IMR-90 (cell line): ENCODE measurements around the gene ATG7.

Experiments used
- CEBPB ChIP-seq: IDR thresholded peaks from 2 replicates; pipeline ENCODE4 v1.6.1; 2012; ENCODE audit warnings: low read depth, low read length, improper control_type of control experiment
- CHD1 ChIP-seq: IDR thresholded peaks from 2 replicates; pipeline ENCODE4 v1.6.1; 2012; ENCODE audit warnings: low read depth, low read length, improper control_type of control experiment
- FOS ChIP-seq: fragments of 150-350 bp; IDR thresholded peaks from 2 replicates; pipeline ENCODE4 v1.6.1; 2016; ENCODE audit warnings: low read depth, low read length
- MAFK ChIP-seq: IDR thresholded peaks from 2 replicates; pipeline ENCODE4 v1.6.1; 2012; ENCODE audit warnings: low read depth, low read length, improper control_type of control experiment
- MAZ ChIP-seq: IDR thresholded peaks from 2 replicates; pipeline ENCODE4 v1.6.1; 2012; ENCODE audit warnings: low read depth, mild to moderate bottlenecking, low read length, improper control_type of control experiment, moderate library complexity, borderline replicate concordance
- NFE2L2 ChIP-seq: fragments of 150-350 bp; IDR thresholded peaks from 2 replicates; pipeline ENCODE4 v1.6.1; 2016; ENCODE audit warnings: low read depth, mild to moderate bottlenecking, low read length
- POLR2A ChIP-seq: IDR thresholded peaks from 2 replicates; pipeline ENCODE4 v1.6.1; 2012; ENCODE audit warnings: mild to moderate bottlenecking, low read depth, low read length
- RAD21 ChIP-seq: IDR thresholded peaks from 2 replicates; pipeline ENCODE4 v1.6.1; 2012; ENCODE audit warnings: low read length, improper control_type of control experiment
- RCOR1 ChIP-seq: IDR thresholded peaks from 2 replicates; pipeline ENCODE4 v1.6.1; 2012; ENCODE audit warnings: mild to moderate bottlenecking, low read length, improper control_type of control experiment; ENCODE audit not compliant: insufficient replicate concordance
- RFX5 ChIP-seq: IDR thresholded peaks from 2 replicates; pipeline ENCODE4 v1.8.0; 2012; ENCODE audit warnings: low read depth, mild to moderate bottlenecking, low read length, moderate library complexity
- SMC3 ChIP-seq: fragments of 150-350 bp; IDR thresholded peaks from 2 replicates; pipeline ENCODE4 v1.6.1; 2016; ENCODE audit warnings: low read depth, mild to moderate bottlenecking, antibody characterized with exemption, low read length, moderate library complexity
- TF ChIP-seq, protein P1 (sequence below): conservative IDR thresholded peaks from 2 replicates; pipeline ENCODE4 v1.5.1; 2012; ENCODE audit warnings: mild to moderate bottlenecking, low read depth, low read length, improper control_type of control experiment
- TF ChIP-seq, protein P2 (sequence below): fragments of 150-350 bp; IDR thresholded peaks from 2 replicates; pipeline ENCODE4 v1.6.1; 2016; ENCODE audit warnings: low read depth, mild to moderate bottlenecking, low read length, moderate library complexity, borderline replicate concordance
- TF ChIP-seq, protein P3 (sequence below): fragments of 150-350 bp; IDR thresholded peaks from 2 replicates; pipeline ENCODE4 v1.6.1; 2017; ENCODE audit warnings: mild to moderate bottlenecking, antibody characterized with exemption, low read length, low read depth

DNA sequence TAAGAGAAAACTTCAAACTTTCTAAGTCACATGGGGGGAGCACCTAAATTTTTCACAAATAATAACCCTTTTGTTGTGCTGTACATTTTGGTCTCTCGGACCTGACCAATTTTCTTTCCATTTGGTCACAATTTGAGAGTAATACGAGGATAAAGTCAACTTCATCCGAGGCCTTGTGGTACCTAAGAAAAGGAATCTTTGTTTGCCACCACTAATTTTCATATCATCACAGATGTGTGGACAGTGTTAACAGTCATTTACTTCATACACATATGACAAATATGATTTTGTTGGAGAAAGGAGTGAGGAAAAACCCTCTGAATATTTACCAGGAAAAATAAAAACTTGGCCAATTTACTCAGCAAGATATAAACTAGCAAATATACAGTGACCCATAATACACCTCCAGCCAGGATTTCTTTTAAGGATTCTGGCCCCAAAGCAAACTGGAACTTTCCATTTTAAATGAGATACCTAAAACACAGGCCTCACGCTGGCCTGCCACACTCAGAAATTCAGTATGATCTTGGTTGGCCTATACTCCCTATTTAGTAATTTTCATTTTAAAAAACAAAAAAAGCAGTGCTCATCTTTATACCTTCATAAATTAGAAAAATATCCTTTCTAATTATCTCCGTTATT is 330.8 kb downstream of the ATG7 start:
- TF ChIP-seq, protein P1, sequence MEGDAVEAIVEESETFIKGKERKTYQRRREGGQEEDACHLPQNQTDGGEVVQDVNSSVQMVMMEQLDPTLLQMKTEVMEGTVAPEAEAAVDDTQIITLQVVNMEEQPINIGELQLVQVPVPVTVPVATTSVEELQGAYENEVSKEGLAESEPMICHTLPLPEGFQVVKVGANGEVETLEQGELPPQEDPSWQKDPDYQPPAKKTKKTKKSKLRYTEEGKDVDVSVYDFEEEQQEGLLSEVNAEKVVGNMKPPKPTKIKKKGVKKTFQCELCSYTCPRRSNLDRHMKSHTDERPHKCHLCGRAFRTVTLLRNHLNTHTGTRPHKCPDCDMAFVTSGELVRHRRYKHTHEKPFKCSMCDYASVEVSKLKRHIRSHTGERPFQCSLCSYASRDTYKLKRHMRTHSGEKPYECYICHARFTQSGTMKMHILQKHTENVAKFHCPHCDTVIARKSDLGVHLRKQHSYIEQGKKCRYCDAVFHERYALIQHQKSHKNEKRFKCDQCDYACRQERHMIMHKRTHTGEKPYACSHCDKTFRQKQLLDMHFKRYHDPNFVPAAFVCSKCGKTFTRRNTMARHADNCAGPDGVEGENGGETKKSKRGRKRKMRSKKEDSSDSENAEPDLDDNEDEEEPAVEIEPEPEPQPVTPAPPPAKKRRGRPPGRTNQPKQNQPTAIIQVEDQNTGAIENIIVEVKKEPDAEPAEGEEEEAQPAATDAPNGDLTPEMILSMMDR: no peak
- TF ChIP-seq RCOR1: no peak
- TF ChIP-seq SMC3: no peak
- no peak for TF ChIP-seq RFX5
- no peak for TF ChIP-seq POLR2A
- no peak for TF ChIP-seq RAD21
- TF ChIP-seq MAZ: no peak
- TF ChIP-seq MAFK: no peak
- TF ChIP-seq CEBPB: no peak
- TF ChIP-seq, protein P2, sequence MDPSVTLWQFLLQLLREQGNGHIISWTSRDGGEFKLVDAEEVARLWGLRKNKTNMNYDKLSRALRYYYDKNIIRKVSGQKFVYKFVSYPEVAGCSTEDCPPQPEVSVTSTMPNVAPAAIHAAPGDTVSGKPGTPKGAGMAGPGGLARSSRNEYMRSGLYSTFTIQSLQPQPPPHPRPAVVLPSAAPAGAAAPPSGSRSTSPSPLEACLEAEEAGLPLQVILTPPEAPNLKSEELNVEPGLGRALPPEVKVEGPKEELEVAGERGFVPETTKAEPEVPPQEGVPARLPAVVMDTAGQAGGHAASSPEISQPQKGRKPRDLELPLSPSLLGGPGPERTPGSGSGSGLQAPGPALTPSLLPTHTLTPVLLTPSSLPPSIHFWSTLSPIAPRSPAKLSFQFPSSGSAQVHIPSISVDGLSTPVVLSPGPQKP: no peak
- TF ChIP-seq, protein P3, sequence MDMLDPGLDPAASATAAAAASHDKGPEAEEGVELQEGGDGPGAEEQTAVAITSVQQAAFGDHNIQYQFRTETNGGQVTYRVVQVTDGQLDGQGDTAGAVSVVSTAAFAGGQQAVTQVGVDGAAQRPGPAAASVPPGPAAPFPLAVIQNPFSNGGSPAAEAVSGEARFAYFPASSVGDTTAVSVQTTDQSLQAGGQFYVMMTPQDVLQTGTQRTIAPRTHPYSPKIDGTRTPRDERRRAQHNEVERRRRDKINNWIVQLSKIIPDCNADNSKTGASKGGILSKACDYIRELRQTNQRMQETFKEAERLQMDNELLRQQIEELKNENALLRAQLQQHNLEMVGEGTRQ: no peak
- TF ChIP-seq CHD1: no peak
- TF ChIP-seq NFE2L2: no peak
- TF ChIP-seq FOS: no peak
